Natural killer cell (primary cell): Measurements from ENCODE around the gene PPFIA2. TPM values are rescaled to one million over a fixed set of nuclear protein-coding genes. Genes with fewer than 3 reads are reported as not detected.

ENCODE experiments used
- ATAC-seq, 3 donors: fragments of 150-1000 bp in 2 of 3; fragments of 200-7000 bp in 1 of 3; cut with Tn5 transposase; 1 replicate in 1 of 3; 2 replicates in 2 of 3; pipeline ENCODE4 v1.10.0; 2021; ENCODE audit warnings: mild to moderate bottlenecking in 2 of 3, moderate library complexity in 2 of 3
- DNase-seq, 2 donors: peaks; one replicate each; pipeline versions ENCODE4 v3.0.0 to v3.0.0-alpha.2; 2013 to 2021; ENCODE audit warnings: mixed read lengths in 1 of 2
- H3K27ac ChIP-seq: one replicate; pipeline ENCODE4 v1.5.1; 2013; ENCODE audit warnings: mild to moderate bottlenecking, low read length
- H3K27me3 ChIP-seq: one replicate; pipeline ENCODE4 v1.6.1; 2013; ENCODE audit warnings: low read length; ENCODE audit not compliant: control insufficient read depth, insufficient read depth
- H3K36me3 ChIP-seq: one replicate; pipeline ENCODE4 v1.6.1; 2013; ENCODE audit warnings: low read length; ENCODE audit not compliant: control insufficient read depth, insufficient read depth
- H3K4me1 ChIP-seq: one replicate; pipeline ENCODE4 v1.6.1; 2013; ENCODE audit warnings: low read length; ENCODE audit not compliant: control insufficient read depth, insufficient read depth
- H3K4me3 ChIP-seq: one replicate; pipeline ENCODE4 v1.5.1; 2013; ENCODE audit warnings: low read length
- H3K9me3 ChIP-seq: one replicate; pipeline ENCODE4 v1.6.1; 2013; ENCODE audit warnings: low read length; ENCODE audit not compliant: control insufficient read depth, insufficient read depth
- H3K27ac Mint-ChIP-seq, 2 donors: one replicate each; pipeline ENCODE4 v1.8.0; 2022; ENCODE audit warnings: mild to moderate bottlenecking in 2 of 2, mixed read lengths in 2 of 2, moderate library complexity in 1 of 2
- H3K27me3 Mint-ChIP-seq, 2 donors: one replicate each; pipeline ENCODE4 v1.8.0; 2022; ENCODE audit warnings: low read depth in 2 of 2, mixed read lengths in 2 of 2
- H3K36me3 Mint-ChIP-seq: one replicate; pipeline ENCODE4 v1.8.0; 2022; ENCODE audit warnings: mixed read lengths
- H3K4me1 Mint-ChIP-seq, 2 donors: one replicate each; pipeline ENCODE4 v1.8.0; 2022; ENCODE audit warnings: mixed read lengths in 2 of 2
- H3K4me3 Mint-ChIP-seq: one replicate; pipeline ENCODE4 v1.8.0; 2022; ENCODE audit warnings: mild to moderate bottlenecking, moderate library complexity, mixed read lengths
- H3K9me3 Mint-ChIP-seq, 2 donors: one replicate each; pipeline ENCODE4 v1.8.0; 2022; ENCODE audit warnings: mixed read lengths in 2 of 2
- WGBS: methylation state at CpG from one replicate; pipeline ENCODE4 v1.1.7; 2013; ENCODE audit warnings: missing lambda C conversion rate; ENCODE audit not compliant: insufficient coverage; 5-methylcytosine and 5-hydroxymethylcytosine counted together
- intact Hi-C: fragments of 100-400 bp; cut with micrococcal nuclease; formaldehyde crosslinking; loops from one replicate; pipeline ENCODE4 v1.14.2; 2022
- total RNA-seq, 4 donors: library from RNA; stranded (reverse); fragments of 120-200 nt in 1 of 4; gene quantifications; one replicate each; pipeline versions ENCODE4 v1.2.3 to v1.2.4, GENCODE V29; 2013 to 2022
- TF ChIP-seq, protein P1 (sequence below): fragments of 200-600 bp; IDR thresholded peaks from one replicate; pipeline ENCODE4 v1.8.0; 2022; ENCODE audit warnings: antibody characterized with exemption

PPFIA2 gene
- total RNA-seq, 3 donors from 2014 or later (not counting 1 experiment from before 2014, with no cell fraction given) = not detected

GRCh38 chr12:81330480-81330879, 428.7 kb downstream of the PPFIA2 start:
- WGBS = no CpG with 5 or more reads among the region's 1 CpG
- no peak overlapping the region for H3K4me3 ChIP-seq
- TF ChIP-seq, protein P1, sequence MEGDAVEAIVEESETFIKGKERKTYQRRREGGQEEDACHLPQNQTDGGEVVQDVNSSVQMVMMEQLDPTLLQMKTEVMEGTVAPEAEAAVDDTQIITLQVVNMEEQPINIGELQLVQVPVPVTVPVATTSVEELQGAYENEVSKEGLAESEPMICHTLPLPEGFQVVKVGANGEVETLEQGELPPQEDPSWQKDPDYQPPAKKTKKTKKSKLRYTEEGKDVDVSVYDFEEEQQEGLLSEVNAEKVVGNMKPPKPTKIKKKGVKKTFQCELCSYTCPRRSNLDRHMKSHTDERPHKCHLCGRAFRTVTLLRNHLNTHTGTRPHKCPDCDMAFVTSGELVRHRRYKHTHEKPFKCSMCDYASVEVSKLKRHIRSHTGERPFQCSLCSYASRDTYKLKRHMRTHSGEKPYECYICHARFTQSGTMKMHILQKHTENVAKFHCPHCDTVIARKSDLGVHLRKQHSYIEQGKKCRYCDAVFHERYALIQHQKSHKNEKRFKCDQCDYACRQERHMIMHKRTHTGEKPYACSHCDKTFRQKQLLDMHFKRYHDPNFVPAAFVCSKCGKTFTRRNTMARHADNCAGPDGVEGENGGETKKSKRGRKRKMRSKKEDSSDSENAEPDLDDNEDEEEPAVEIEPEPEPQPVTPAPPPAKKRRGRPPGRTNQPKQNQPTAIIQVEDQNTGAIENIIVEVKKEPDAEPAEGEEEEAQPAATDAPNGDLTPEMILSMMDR = no peak
- Mint-ChIP-seq H3K36me3 (no peaks in the 10 kb centered on the region), H3K27me3 (no peaks in the 10 kb centered on the region), H3K9me3 (peaks cover 5 to 13% of the 10 kb centered on the region in 2 donors), H3K4me3 (no peak overlapping the region), H3K27ac (no peak overlapping the region), H3K4me1 (no peaks in the 10 kb centered on the region)
- no peaks in the 10 kb centered on the region for H3K27me3 ChIP-seq
- no peaks in the 10 kb centered on the region for H3K9me3 ChIP-seq
- no peak for DNase-seq
- no peak overlapping the region for H3K27ac ChIP-seq
- H3K36me3 ChIP-seq = no peaks in the 10 kb centered on the region
- H3K4me1 ChIP-seq = no peaks in the 10 kb centered on the region
- intact Hi-C loops = no loop called here
- ATAC-seq = no peak

- Histone ChIP-seq H3K4me3 (no peak overlapping the region), H3K27ac (no peak overlapping the region), H3K9me3 (no peaks in the 10 kb centered on the region), H3K36me3 (no peaks in the 10 kb centered on the region), H3K4me1 (no peaks in the 10 kb centered on the region), H3K27me3 (no peaks in the 10 kb centered on the region)
- Mint-ChIP-seq H3K36me3 (no peaks in the 10 kb centered on the region), H3K9me3 (peaks cover 7 to 8% of the 10 kb centered on the region in 2 donors), H3K27me3 (no peaks in the 10 kb centered on the region), H3K4me3 (no peak overlapping the region), H3K4me1 (no peaks in the 10 kb centered on the region), H3K27ac (no peak overlapping the region)
- TF ChIP-seq, protein P1 = no peak
- WGBS = 82% methylated on average over 2 of the region's 2 CpGs
- intact Hi-C loops = no loop called here
- DNase-seq (no peak), ATAC-seq (no peak)
Measured at GRCh38 chr12:81329085-81329484, 430.1 kb downstream of the PPFIA2 start.

DNA sequence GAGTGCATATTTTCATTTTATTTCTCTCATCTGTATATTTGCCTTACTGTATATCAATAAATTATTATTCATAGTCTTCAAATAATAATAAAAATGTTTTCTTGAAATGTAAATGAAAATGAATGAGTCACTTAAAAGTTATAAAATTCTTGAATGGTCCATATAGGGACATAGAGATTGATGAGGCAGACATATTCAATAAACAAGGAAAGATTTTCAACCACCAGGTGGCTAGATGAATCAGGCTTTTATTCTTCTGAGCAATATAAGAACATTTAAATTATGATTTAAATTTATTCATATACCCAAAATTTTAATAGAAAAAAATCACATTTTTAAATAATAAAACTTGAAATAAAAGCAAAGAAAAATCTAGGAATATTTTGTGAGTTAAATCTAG, 431.7 kb downstream of the PPFIA2 start:
- intact Hi-C loops = no loop called here
- DNase-seq = no peak
- no peak overlapping the region for H3K27ac Mint-ChIP-seq
- ATAC-seq = no peak
- H3K9me3 Mint-ChIP-seq = peaks cover 4 to 7% of the 10 kb centered on the region in 2 donors
- H3K4me1 Mint-ChIP-seq = no peaks in the 10 kb centered on the region
- Histone ChIP-seq H3K36me3 (no peaks in the 10 kb centered on the region), H3K27ac (no peak overlapping the region), H3K27me3 (no peaks in the 10 kb centered on the region), H3K4me1 (no peaks in the 10 kb centered on the region), H3K4me3 (no peak overlapping the region), H3K9me3 (no peaks in the 10 kb centered on the region)
- H3K36me3 Mint-ChIP-seq = no peaks in the 10 kb centered on the region
- no peak overlapping the region for H3K4me3 Mint-ChIP-seq
- H3K27me3 Mint-ChIP-seq = no peaks in the 10 kb centered on the region
- TF ChIP-seq, protein P1 = no peak

- no peaks in the 10 kb centered on the region for H3K36me3 Mint-ChIP-seq
- TF ChIP-seq, protein P1 = no peak
- Histone ChIP-seq H3K36me3 (no peaks in the 10 kb centered on the region), H3K27ac (no peak overlapping the region), H3K4me3 (no peak overlapping the region), H3K4me1 (no peaks in the 10 kb centered on the region), H3K9me3 (peaks cover 4% of the 10 kb centered on the region), H3K27me3 (no peaks in the 10 kb centered on the region)
- no peak for DNase-seq
- no peak overlapping the region for H3K4me3 Mint-ChIP-seq
- H3K27ac Mint-ChIP-seq = no peak overlapping the region
- ATAC-seq = no peak
- intact Hi-C loops = no loop called here
- no peaks in the 10 kb centered on the region for H3K27me3 Mint-ChIP-seq
- peaks cover 4 to 5% of the 10 kb centered on the region in 2 donors for H3K9me3 Mint-ChIP-seq
- no peaks in the 10 kb centered on the region for H3K4me1 Mint-ChIP-seq
Measured at GRCh38 chr12:81325086-81325485, 434.1 kb downstream of the PPFIA2 start.
